Bronchial epithelial cell (primary cell): ENCODE results near the gene ODR4. TPM values are rescaled to one million over a fixed set of nuclear protein-coding genes. Genes with fewer than 3 reads are reported as not detected.

Experiments used
- DNase-seq: peaks from one replicate; pipeline ENCODE4 v3.0.0-alpha.2; 2010; ENCODE audit warnings: low read depth
- FAIRE-seq: peaks from 2 replicates; lab custom pipeline; 2011; peaks lifted over from hg19 to GRCh38; lab: Jason Lieb, UNC
- H3K27me3 ChIP-seq: 2 replicates; pipeline ENCODE4 v1.5.1; 2011; ENCODE audit warnings: low read length; ENCODE audit not compliant: control insufficient read depth, insufficient read depth
- H3K36me3 ChIP-seq: 2 replicates; pipeline ENCODE4 v1.5.1; 2011; ENCODE audit warnings: low read length; ENCODE audit not compliant: control insufficient read depth, insufficient read depth
- H3K4me3 ChIP-seq: 2 replicates; pipeline ENCODE4 v1.5.1; 2011; ENCODE audit warnings: mild to moderate bottlenecking, low read depth, low read length, control low read depth
- CTCF ChIP-seq: IDR thresholded peaks from 2 replicates; pipeline ENCODE4 v1.5.1; 2011; ENCODE audit warnings: mild to moderate bottlenecking, moderate library complexity, low read length, control low read depth, inconsistent platforms; ENCODE audit not compliant: insufficient read depth, severe bottlenecking
- total RNA-seq: library from RNA; depleted of rRNA; stranded (reverse); fragments of >200 nt; gene quantifications from 2 replicates; pipeline ENCODE4 v1.2.1, GENCODE V29; 2014

The ODR4 gene
- total RNA-seq = 21.9 and 23.3 TPM in 2 replicates

- peak within 1 kb of the TSS; percentile 88 for H3K4me3 ChIP-seq
- H3K36me3 ChIP-seq = peaks cover 1% of the 10 kb centered on the region
- peak; percentile 98 for DNase-seq
- no peaks in the 10 kb centered on the region for H3K27me3 ChIP-seq
- FAIRE-seq = peak; percentile 18
- TF ChIP-seq CTCF = peak; percentile 86
Observed at GRCh38 chr1:186375152-186375928, at the start of gene ODR4, which contains the start of gene TPR. TSS of gene ODR4 (plus strand) at chr1:186375838. CDS start at chr1:186379786, 3,948 bp downstream. TSS of gene TPR (minus strand) at chr1:186375253. CDS start at chr1:186375028, 225 bp downstream.

- DNase-seq = no peak
- H3K36me3 ChIP-seq = peaks cover 12% of the 10 kb centered on the region
- FAIRE-seq = no peak
- no peak overlapping the region for H3K4me3 ChIP-seq
- H3K27me3 ChIP-seq = no peaks in the 10 kb centered on the region
- no peak for TF ChIP-seq CTCF
Observed at GRCh38 chr1:186326009-186326408, 49.6 kb upstream of the ODR4 start.

GRCh38 chr1:186327331-186327730 lies 48.3 kb upstream of the ODR4 start:
- no peak for FAIRE-seq
- DNase-seq = no peak
- Histone ChIP-seq H3K36me3 (peaks cover 10% of the 10 kb centered on the region), H3K4me3 (no peak overlapping the region), H3K27me3 (no peaks in the 10 kb centered on the region)
- TF ChIP-seq CTCF = no peak

- H3K36me3 ChIP-seq = peaks cover 17% of the 10 kb centered on the region
- H3K4me3 ChIP-seq = no peak overlapping the region
- H3K27me3 ChIP-seq = no peaks in the 10 kb centered on the region
- FAIRE-seq = no peak
- DNase-seq = peak; percentile 10
- TF ChIP-seq CTCF = no peak
Observed at GRCh38 chr1:186330758-186331157, 44.9 kb upstream of the ODR4 start.

DNA sequence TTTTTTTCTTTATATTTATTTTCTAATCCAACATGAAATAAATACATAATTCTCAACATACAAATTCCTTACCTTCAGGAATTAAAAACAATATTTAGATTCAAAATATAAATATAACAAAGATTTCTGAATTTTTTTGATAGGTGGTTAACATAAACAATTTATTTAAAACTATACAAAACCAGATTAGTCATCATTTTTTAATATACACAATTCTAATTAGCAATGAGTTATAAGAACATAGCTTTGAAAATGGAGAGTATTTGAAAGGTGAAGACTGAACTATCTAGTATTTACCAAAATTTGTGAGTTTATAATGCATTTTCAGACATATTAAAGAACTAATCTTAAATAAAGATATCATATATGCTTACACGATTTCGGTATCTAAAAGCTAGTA lies 38.1 kb upstream of the ODR4 start:
- FAIRE-seq = no peak
- TF ChIP-seq CTCF = no peak
- Histone ChIP-seq H3K4me3 (no peak overlapping the region), H3K36me3 (peaks cover 13% of the 10 kb centered on the region), H3K27me3 (no peaks in the 10 kb centered on the region)
- no peak for DNase-seq
